ENCODE measurements around the gene PHAF1.

GRCh38 chr16:67161595-67162058 is 51.9 kb downstream of the PHAF1 start:
- TF ChIP-seq CTCF (IDR thresholded peaks at IDR 0.05 in 4 of 5, conservative IDR thresholded peaks at IDR 0.05 in 1 of 5) (peak in 4 of 5 experiments; percentile 18 to 33 (median 22)), POLR2A (IDR thresholded peaks at IDR 0.05) (no peak)

Measured in gastrocnemius medialis (tissue), 4 donors.